Neural cell (in vitro differentiated cells): ENCODE results near the gene ZRANB1. TPM values are rescaled to one million over a fixed set of nuclear protein-coding genes. Genes with fewer than 3 reads are reported as not detected.
A peak's percentile ranks its signal among the peaks of the same experiment; 100 is the strongest.

Source experiments
- H2AFZ ChIP-seq: fragments of 200-600, 300-800 bp; sonication (generic), shearing (Covaris generic); 2 replicates; pipeline ENCODE4 v1.6.0; 2014; ENCODE audit warnings: low read depth, mild to moderate bottlenecking, antibody characterized with exemption, low read length, moderate library complexity
- H3F3A ChIP-seq: fragments of 200-600 bp; shearing (Covaris generic); 2 replicates; pipeline ENCODE4 v1.6.1; 2016; ENCODE audit warnings: mild to moderate bottlenecking, moderate library complexity, mixed read lengths, antibody characterized with exemption, low read length; ENCODE audit not compliant: insufficient read depth, poor library complexity, severe bottlenecking
- H3K27ac ChIP-seq: fragments of 200-600, 300-800 bp; sonication (generic), shearing (Covaris generic); 2 replicates; pipeline ENCODE4 v1.5.1; 2014; ENCODE audit warnings: mild to moderate bottlenecking, low read length, moderate library complexity
- H3K27me3 ChIP-seq: fragments of 300-800, 200-600 bp; sonication (generic), shearing (Covaris generic); 2 replicates; pipeline ENCODE4 v1.6.0; 2014; ENCODE audit warnings: mild to moderate bottlenecking, low read depth, low read length, moderate library complexity; ENCODE audit not compliant: insufficient read depth
- H3K36me3 ChIP-seq: fragments of 300-800, 200-600 bp; sonication (generic), shearing (Covaris generic); 2 replicates; pipeline ENCODE4 v1.5.1; 2014; ENCODE audit warnings: mild to moderate bottlenecking, antibody characterized with exemption, low read length, moderate library complexity; ENCODE audit not compliant: insufficient read depth
- H3K4me2 ChIP-seq: fragments of 300-800, 200-600 bp; sonication (generic), shearing (Covaris generic); 2 replicates; pipeline ENCODE4 v1.6.0; 2014; ENCODE audit warnings: mild to moderate bottlenecking, low read length
- H3K4me3 ChIP-seq: fragments of 300-800, 200-600 bp; sonication (generic), shearing (Covaris generic); 2 replicates; pipeline ENCODE4 v1.5.1; 2014; ENCODE audit warnings: mild to moderate bottlenecking, low read length, moderate library complexity
- H3K79me2 ChIP-seq: fragments of 200-600 bp; shearing (Covaris generic); replicated peaks from 2 replicates; pipeline ENCODE4 v1.6.0; 2014; ENCODE audit warnings: mild to moderate bottlenecking, low read length, moderate library complexity; ENCODE audit not compliant: insufficient read depth
- H3K9ac ChIP-seq: fragments of 300-800, 200-600 bp; sonication (generic), shearing (Covaris generic); 2 replicates; pipeline ENCODE4 v1.6.1; 2016; ENCODE audit warnings: mild to moderate bottlenecking, low read length, mixed read lengths
- H3K9me2 ChIP-seq: fragments of 200-600 bp; shearing (Covaris generic); 2 replicates; pipeline ENCODE4 v1.6.1; 2016; ENCODE audit warnings: mild to moderate bottlenecking, low read length, mixed read lengths; ENCODE audit not compliant: insufficient read depth
- H3K9me3 ChIP-seq: fragments of 200-600, 300-800 bp; sonication (generic), shearing (Covaris generic); 2 replicates; pipeline ENCODE4 v1.6.1; 2016; ENCODE audit warnings: mild to moderate bottlenecking, mixed run types, low read length, moderate library complexity, mixed read lengths
- H4K20me1 ChIP-seq: fragments of 200-600 bp; shearing (Covaris generic); 2 replicates; pipeline ENCODE4 v1.6.1; 2016; ENCODE audit warnings: mild to moderate bottlenecking, mixed run types; ENCODE audit not compliant: insufficient read depth
- EP300 ChIP-seq: fragments of 450-650 bp; conservative IDR thresholded peaks from 2 replicates; pipeline ENCODE4 v1.6.1; 2014; ENCODE audit warnings: antibody characterized with exemption, mild to moderate bottlenecking, moderate library complexity; ENCODE audit not compliant: poor library complexity, severe bottlenecking
- EZH2 ChIP-seq: fragments of 200-600, 300-800 bp; shearing (Covaris generic), sonication (generic); IDR thresholded peaks from 2 replicates; pipeline ENCODE4 v1.6.1; 2014; ENCODE audit warnings: antibody characterized with exemption, low read length, borderline replicate concordance, mild to moderate bottlenecking; ENCODE audit not compliant: insufficient read depth, poor library complexity, severe bottlenecking
- MXI1 ChIP-seq: fragments of 450-650 bp; conservative IDR thresholded peaks from 2 replicates; pipeline ENCODE4 v1.6.1; 2014; ENCODE audit warnings: antibody characterized with exemption, mild to moderate bottlenecking; ENCODE audit not compliant: poor library complexity, severe bottlenecking
- POLR2AphosphoS5 ChIP-seq: IDR thresholded peaks from 2 replicates; pipeline ENCODE4 v1.6.1; 2012
- RAD21 ChIP-seq: fragments of 450-650 bp; conservative IDR thresholded peaks from 2 replicates; pipeline ENCODE4 v1.6.1; 2014; ENCODE audit warnings: antibody characterized with exemption, mild to moderate bottlenecking, moderate library complexity
- SMC3 ChIP-seq: fragments of 450-650 bp; conservative IDR thresholded peaks from 2 replicates; pipeline ENCODE4 v1.6.1; 2014; ENCODE audit warnings: antibody characterized with exemption, mild to moderate bottlenecking, moderate library complexity; ENCODE audit not compliant: poor library complexity
- TAF1 ChIP-seq: IDR thresholded peaks from 2 replicates; pipeline ENCODE4 v1.6.1; 2012; ENCODE audit warnings: low read depth
- polyA plus RNA-seq: library from polyadenylated mRNA; depleted of rRNA; stranded (reverse); fragments of >200 nt; gene quantifications from 2 replicates; pipeline ENCODE4 v1.2.3, GENCODE V29; 2014
- TF ChIP-seq, protein P1 (sequence below): IDR thresholded peaks from 2 replicates; pipeline ENCODE4 v1.6.1; 2012; ENCODE audit warnings: borderline replicate concordance
- TF ChIP-seq, protein P2 (sequence below): fragments of 450-650 bp; IDR thresholded peaks from 2 replicates; pipeline ENCODE4 v1.5.1; 2014; ENCODE audit warnings: antibody characterized with exemption, mild to moderate bottlenecking, moderate library complexity; ENCODE audit not compliant: poor library complexity, severe bottlenecking

The ZRANB1 gene
- polyA plus RNA-seq, 1 donor from 2014 or later, result 47.7 TPM

DNA sequence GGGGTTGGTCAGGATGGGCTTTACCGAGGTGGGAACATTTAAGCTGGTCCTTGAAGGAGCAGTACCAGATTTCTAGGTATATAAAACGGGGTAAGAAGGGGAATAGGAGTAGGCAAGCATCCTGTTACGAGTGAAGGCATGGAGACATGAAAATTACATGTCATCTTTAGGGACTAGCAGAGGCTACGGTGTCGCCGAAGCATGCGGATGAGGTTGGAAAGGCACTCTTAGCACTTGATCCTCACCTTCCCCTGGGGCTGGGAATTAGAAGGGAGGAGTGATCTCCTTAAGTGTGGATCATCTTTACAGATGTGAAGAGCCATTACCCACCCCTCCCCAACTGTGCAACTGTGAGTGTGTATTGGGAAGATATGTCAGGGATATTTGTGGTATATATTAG lies 13.8 kb upstream of the ZRANB1 start:
- H3K27me3 ChIP-seq, result no peaks in the 10 kb centered on the region
- peak overlapping the region; percentile 43 for H3K4me3 ChIP-seq
- H3K9me2 ChIP-seq, result no peaks in the 10 kb centered on the region
- H3K9ac ChIP-seq, result no peak overlapping the region
- H2AFZ ChIP-seq, result no peak overlapping the region
- H3K79me2 ChIP-seq, result peaks cover 63% of the 10 kb centered on the region
- H3F3A ChIP-seq, result no peaks in the 10 kb centered on the region
- no peaks in the 10 kb centered on the region for H3K36me3 ChIP-seq
- H3K27ac ChIP-seq, result peak overlapping the region; percentile 77
- H4K20me1 ChIP-seq, result no peaks in the 10 kb centered on the region
- no peak for TF ChIP-seq SMC3
- TF ChIP-seq, protein P1, sequence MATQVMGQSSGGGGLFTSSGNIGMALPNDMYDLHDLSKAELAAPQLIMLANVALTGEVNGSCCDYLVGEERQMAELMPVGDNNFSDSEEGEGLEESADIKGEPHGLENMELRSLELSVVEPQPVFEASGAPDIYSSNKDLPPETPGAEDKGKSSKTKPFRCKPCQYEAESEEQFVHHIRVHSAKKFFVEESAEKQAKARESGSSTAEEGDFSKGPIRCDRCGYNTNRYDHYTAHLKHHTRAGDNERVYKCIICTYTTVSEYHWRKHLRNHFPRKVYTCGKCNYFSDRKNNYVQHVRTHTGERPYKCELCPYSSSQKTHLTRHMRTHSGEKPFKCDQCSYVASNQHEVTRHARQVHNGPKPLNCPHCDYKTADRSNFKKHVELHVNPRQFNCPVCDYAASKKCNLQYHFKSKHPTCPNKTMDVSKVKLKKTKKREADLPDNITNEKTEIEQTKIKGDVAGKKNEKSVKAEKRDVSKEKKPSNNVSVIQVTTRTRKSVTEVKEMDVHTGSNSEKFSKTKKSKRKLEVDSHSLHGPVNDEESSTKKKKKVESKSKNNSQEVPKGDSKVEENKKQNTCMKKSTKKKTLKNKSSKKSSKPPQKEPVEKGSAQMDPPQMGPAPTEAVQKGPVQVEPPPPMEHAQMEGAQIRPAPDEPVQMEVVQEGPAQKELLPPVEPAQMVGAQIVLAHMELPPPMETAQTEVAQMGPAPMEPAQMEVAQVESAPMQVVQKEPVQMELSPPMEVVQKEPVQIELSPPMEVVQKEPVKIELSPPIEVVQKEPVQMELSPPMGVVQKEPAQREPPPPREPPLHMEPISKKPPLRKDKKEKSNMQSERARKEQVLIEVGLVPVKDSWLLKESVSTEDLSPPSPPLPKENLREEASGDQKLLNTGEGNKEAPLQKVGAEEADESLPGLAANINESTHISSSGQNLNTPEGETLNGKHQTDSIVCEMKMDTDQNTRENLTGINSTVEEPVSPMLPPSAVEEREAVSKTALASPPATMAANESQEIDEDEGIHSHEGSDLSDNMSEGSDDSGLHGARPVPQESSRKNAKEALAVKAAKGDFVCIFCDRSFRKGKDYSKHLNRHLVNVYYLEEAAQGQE, result peak; percentile 62
- TF ChIP-seq, protein P2, sequence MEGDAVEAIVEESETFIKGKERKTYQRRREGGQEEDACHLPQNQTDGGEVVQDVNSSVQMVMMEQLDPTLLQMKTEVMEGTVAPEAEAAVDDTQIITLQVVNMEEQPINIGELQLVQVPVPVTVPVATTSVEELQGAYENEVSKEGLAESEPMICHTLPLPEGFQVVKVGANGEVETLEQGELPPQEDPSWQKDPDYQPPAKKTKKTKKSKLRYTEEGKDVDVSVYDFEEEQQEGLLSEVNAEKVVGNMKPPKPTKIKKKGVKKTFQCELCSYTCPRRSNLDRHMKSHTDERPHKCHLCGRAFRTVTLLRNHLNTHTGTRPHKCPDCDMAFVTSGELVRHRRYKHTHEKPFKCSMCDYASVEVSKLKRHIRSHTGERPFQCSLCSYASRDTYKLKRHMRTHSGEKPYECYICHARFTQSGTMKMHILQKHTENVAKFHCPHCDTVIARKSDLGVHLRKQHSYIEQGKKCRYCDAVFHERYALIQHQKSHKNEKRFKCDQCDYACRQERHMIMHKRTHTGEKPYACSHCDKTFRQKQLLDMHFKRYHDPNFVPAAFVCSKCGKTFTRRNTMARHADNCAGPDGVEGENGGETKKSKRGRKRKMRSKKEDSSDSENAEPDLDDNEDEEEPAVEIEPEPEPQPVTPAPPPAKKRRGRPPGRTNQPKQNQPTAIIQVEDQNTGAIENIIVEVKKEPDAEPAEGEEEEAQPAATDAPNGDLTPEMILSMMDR, result no peak
- TF ChIP-seq EZH2, result no peak
- TF ChIP-seq TAF1, result no peak
- peak; percentile 60 for TF ChIP-seq POLR2AphosphoS5
- TF ChIP-seq EP300, result peak; percentile 63
- no peak for TF ChIP-seq RAD21
- TF ChIP-seq MXI1, result peak; percentile 15
- H3K9me3 ChIP-seq, result no peaks in the 10 kb centered on the region
- H3K4me2 ChIP-seq, result peak overlapping the region; percentile 34

DNA sequence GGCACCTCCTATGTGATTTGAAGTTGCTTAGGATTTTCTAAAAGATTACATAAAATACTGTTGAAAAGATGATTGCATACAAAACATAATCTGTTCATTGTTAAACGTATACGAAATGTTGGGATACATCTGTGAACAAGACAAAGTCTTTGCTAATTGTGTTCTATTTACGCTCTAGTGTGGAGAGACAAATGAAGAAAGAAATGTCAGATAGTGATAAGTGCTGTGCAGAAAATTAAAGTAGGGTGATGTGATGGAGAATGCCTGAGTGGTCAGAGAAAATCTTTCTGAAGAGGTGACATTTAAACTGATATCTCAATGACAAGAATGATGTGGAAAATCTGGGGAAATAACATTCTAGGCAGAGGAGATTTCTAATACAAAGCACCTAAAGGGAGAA lies 13.4 kb upstream of the ZRANB1 start:
- Histone ChIP-seq H3K9me2 (no peaks in the 10 kb centered on the region), H3K27me3 (no peaks in the 10 kb centered on the region), H3K9ac (peak overlapping the region; percentile 14), H3K4me2 (peak overlapping the region; percentile 34), H3K9me3 (no peaks in the 10 kb centered on the region), H3K4me3 (peak overlapping the region; percentile 43), H3K36me3 (no peaks in the 10 kb centered on the region), H3K79me2 (peaks cover 62% of the 10 kb centered on the region), H4K20me1 (no peaks in the 10 kb centered on the region), H3F3A (no peaks in the 10 kb centered on the region), H3K27ac (peak overlapping the region; percentile 77), H2AFZ (no peak overlapping the region)
- TF ChIP-seq, protein P2, result no peak
- no peak for TF ChIP-seq EP300
- TF ChIP-seq TAF1, result no peak
- no peak for TF ChIP-seq SMC3
- no peak for TF ChIP-seq MXI1
- no peak for TF ChIP-seq RAD21
- TF ChIP-seq, protein P1, result no peak
- TF ChIP-seq EZH2, result no peak
- no peak for TF ChIP-seq POLR2AphosphoS5
